HFF-Myc (cell line): ENCODE measurements around the gene COL1A2.

Source experiments
- DNase-seq: peaks from one replicate; pipeline ENCODE4 v3.0.0-alpha.2; 2011; ENCODE audit warnings: low read depth; ENCODE audit errors: extremely low read depth
- H3K4me3 ChIP-seq: replicated peaks from 2 replicates; pipeline ENCODE4 v1.5.1; 2011; ENCODE audit warnings: low read depth, mild to moderate bottlenecking, control low read depth, low read length
- TF ChIP-seq, protein P1 (sequence below): IDR thresholded peaks from 2 replicates; pipeline ENCODE4 v1.5.1; 2012; ENCODE audit warnings: mild to moderate bottlenecking, low read depth, low read length, control low read depth; ENCODE audit errors: missing control alignments

Gene COL1A2

DNA sequence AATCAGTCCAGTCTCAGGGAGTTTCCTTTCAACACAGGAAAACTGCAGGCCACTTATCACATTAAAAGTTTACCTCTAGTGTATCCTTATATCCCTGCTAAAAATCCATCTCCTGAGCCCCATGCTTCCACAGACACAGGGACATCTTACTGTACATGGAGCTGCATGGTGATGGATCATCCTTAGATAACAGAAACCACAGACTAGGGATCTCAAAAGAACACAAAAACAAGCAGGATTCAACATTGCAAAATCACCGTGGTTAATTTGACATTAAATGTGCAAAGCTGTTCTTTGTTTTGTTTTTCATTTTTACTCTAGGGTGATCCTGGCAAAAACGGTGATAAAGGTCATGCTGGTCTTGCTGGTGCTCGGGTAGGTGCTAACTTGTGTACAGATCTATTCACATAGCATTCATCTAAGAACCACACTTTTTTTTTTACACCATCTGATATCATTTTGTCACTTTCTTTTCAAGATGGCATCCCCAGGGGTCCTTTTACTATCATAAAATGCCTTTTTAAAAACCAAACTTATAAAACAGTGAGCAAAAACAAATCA lies 18.1 kb downstream of the COL1A2 start:
- TF ChIP-seq, protein P1, sequence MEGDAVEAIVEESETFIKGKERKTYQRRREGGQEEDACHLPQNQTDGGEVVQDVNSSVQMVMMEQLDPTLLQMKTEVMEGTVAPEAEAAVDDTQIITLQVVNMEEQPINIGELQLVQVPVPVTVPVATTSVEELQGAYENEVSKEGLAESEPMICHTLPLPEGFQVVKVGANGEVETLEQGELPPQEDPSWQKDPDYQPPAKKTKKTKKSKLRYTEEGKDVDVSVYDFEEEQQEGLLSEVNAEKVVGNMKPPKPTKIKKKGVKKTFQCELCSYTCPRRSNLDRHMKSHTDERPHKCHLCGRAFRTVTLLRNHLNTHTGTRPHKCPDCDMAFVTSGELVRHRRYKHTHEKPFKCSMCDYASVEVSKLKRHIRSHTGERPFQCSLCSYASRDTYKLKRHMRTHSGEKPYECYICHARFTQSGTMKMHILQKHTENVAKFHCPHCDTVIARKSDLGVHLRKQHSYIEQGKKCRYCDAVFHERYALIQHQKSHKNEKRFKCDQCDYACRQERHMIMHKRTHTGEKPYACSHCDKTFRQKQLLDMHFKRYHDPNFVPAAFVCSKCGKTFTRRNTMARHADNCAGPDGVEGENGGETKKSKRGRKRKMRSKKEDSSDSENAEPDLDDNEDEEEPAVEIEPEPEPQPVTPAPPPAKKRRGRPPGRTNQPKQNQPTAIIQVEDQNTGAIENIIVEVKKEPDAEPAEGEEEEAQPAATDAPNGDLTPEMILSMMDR: no peak
- H3K4me3 ChIP-seq: no peak overlapping the region
- no peak for DNase-seq

DNA sequence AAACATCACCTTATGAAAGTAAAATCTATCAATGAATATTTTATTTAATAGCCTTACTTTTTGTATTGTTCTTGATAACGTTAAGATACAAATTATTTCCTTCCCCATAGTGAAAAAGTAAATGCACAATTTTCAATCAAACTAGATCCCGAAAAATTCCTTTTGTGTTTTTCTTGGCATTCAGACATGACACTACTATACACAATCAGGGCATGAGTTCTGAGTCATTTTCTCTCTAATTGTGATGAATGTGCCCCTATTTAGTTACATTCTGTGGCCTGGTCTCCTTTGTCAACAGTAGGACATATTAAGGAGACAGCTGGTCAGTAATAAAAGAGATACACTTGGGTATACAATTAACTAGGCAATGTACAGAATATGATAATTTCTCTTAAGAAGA lies 19.8 kb downstream of the COL1A2 start:
- no peak for DNase-seq

DNA sequence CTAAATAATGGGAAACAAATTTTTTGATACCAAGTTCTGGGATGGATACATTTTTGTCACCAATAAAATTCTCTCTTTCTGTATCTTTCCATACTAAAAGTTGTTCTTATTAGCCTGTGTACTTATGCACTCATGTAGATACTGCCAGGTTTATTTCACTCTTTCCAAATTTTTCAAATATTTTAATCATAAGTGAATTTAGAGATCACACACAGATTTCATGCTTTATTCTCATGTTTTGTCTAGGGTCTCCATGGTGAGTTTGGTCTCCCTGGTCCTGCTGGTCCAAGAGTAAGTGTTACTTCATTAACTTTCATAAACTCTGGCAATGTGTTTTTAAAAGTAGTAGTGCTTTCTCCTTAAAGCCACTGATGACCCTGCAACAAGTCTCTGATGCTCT lies 20.3 kb downstream of the COL1A2 start:
- TF ChIP-seq, protein P1: no peak
- no peak for DNase-seq
- no peak overlapping the region for H3K4me3 ChIP-seq

More for the DNA sequence above, 19.8 kb downstream of the COL1A2 start:
- TF ChIP-seq, protein P1: no peak
- H3K4me3 ChIP-seq: no peak overlapping the region

DNA sequence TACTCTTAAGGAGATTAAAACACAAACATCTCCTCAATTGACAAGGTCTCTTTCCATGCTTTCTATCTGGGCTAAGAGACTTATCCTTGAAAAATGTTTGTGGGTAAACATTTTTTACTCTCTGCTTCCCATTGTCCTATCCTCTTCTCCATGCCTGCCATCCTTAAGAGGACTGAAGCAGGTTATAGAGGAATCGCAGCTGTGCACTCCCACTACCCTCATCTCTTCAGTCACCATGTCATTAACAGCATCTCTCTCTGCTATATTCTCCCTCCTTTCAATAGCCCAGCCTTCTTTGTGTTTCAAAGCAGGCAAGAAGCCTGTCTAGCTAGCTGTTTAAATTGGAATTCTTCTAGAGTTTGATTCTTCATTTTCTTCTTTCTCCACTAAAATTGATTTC lies 22.6 kb downstream of the COL1A2 start:
- no peak overlapping the region for H3K4me3 ChIP-seq
- TF ChIP-seq, protein P1: no peak
- no peak for DNase-seq

DNA sequence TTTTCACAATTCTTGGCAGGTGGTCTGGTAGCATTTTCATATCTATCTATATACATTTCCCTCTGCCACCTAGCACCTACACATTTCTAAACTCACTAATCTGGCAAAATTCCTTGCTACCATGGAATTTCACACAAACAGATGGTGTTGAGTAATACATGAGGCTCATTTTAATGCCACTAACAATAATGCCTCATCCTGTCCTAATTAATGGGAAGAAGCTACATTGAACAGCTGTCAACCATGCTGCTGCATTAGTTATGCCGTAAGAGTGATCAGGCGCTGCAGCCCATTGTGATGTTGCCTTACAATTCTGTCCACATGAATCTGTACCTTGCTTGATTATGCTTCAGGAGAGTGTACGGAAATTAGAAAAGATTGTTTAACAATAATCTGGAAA lies 23.2 kb downstream of the COL1A2 start:
- no peak overlapping the region for H3K4me3 ChIP-seq
- TF ChIP-seq, protein P1: no peak
- no peak for DNase-seq

DNA sequence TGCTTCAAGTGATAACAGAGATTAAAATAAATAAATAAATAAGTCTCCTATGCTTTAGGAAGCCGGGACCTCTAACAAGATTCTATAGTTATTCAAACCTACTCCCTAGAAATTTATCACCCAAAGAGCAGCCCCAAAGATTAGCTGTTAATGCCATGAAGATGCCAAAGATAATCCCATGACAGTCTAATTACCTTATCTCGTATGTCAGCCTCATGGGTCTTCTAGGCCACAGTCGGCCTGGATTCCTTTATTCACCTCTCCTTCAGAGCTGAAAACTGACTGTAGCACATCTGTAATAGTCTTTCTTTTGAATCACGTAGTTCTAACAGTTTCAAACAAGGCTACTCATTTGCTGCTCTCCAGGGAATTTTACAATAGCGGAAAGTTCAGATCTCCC lies 24.2 kb downstream of the COL1A2 start:
- no peak overlapping the region for H3K4me3 ChIP-seq
- TF ChIP-seq, protein P1: no peak
- no peak for DNase-seq

DNA sequence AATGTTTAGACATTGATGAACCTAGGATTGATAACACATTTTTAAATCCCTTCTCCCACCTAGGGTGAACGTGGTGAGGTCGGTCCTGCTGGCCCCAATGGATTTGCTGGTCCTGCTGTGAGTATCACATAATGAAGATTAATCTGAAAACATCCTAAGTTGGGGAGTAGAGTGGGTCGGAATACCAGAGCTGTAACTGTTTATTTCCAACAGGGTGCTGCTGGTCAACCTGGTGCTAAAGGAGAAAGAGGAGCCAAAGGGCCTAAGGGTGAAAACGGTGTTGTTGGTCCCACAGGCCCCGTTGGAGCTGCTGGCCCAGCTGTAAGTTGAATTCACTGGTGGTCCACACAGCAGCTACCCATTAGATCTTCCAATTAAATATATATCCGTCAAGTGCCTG lies 25.6 kb downstream of the COL1A2 start:
- no peak overlapping the region for H3K4me3 ChIP-seq
- TF ChIP-seq, protein P1: no peak
- DNase-seq: no peak
